Measurements from ENCODE around the gene ATAD3C. TPM values are rescaled to one million over a fixed set of nuclear protein-coding genes. Genes with fewer than 3 reads are reported as not detected.

Gene ATAD3C
- total and polyA plus RNA-seq, 2 of the 8 experiments (the other 6 are each of a cell fraction or from before 2014, with no cell fraction given): 2.0 to 2.7 TPM

- peak overlapping the region; percentile 92; the same call in 1 of the 2 replicates for H2AK5ac ChIP-seq (ENCODE audit: low read depth, low read length)
- H3K36me3 ChIP-seq (ENCODE audit: control insufficient read depth in 2 of 4, insufficient read depth in 4 of 4, low read length in 3 of 4): no peaks in the 10 kb centered on the region
- CTCF ChIA-PET (ENCODE audit: partially characterized antibody): interaction anchor here (0.9 to 1.6 kb wide), 5 partner anchors 10 to 20 kb away, joined by 3 to 5 read pairs (median 3); no protein-coding TSS in a partner anchor
These were observed 30.8 kb upstream of the ATAD3C start for GRCh38 chr1:1418464-1419362.

More at GRCh38 chr1:1418464-1419362, 30.8 kb upstream of the ATAD3C start:
- no peak for TF ChIP-seq SIX5 (IDR thresholded peaks at IDR 0.05; ENCODE audit: low read depth, low read length)
- peak overlapping the region; percentile 89 for H4K91ac ChIP-seq (replicated peaks; ENCODE audit: insufficient read length, low read length)
- DNase-seq (ENCODE audit: low read depth in 1 of 2, low spot score in 2 of 2) (no peak), FAIRE-seq (no peak)
- H3K56ac ChIP-seq (replicated peaks; ENCODE audit: insufficient read length, low read depth, low read length): no peak overlapping the region
- H3K4me1 ChIP-seq (replicated peaks in 1 of 4; ENCODE audit: control insufficient read depth in 3 of 4, insufficient read depth in 4 of 4, low read length in 3 of 4): peaks cover 0 to 29% (median 23%) of the 10 kb centered on the region in 4 experiments; a peak in 6 of 7 replicates
- H3K4me3 ChIP-seq (ENCODE audit: extremely low read depth in 1 of 4, insufficient read depth in 2 of 4, low read depth in 3 of 4, low read length in 4 of 4): no peak overlapping the region
- peak overlapping the region; percentile 43 for H2BK120ac ChIP-seq (replicated peaks; ENCODE audit: low read depth, low read length)
- H3K79me1 ChIP-seq (ENCODE audit: low read depth, low read length): no peaks in the 10 kb centered on the region
- H2BK5ac ChIP-seq (ENCODE audit: low read depth, low read length): peak overlapping the region; percentile 71; the same call in 1 of the 2 replicates
- POLR2A ChIA-PET (ENCODE audit: partially characterized antibody): interaction anchor here (0.7 to 1.7 kb wide), 9 partner anchors 8 to 84 kb away, joined by 3 to 6 read pairs (median 3); partner anchors contain the start of gene VWA1
- no peak overlapping the region for H3K23ac ChIP-seq (ENCODE audit: insufficient read length)
- H4K8ac ChIP-seq (ENCODE audit: extremely low read depth, insufficient read depth, low read length): peak overlapping the region; percentile 14
- no peak overlapping the region; the same call in 1 of the 2 replicates for H3K18ac ChIP-seq (ENCODE audit: extremely low read depth, low read length)
- peak overlapping the region; percentile 100; the same call in 1 of the 2 replicates for H2BK15ac ChIP-seq (ENCODE audit: low read length)
- no peak overlapping the region for H2BK20ac ChIP-seq (ENCODE audit: low read length)
- H4K20me1 ChIP-seq (replicated peaks in 1 of 2; ENCODE audit: control insufficient read depth in 1 of 2, insufficient read depth in 2 of 2, low read length in 2 of 2): no peaks in the 10 kb centered on the region
- no peak overlapping the region for H3K27ac ChIP-seq (ENCODE audit: low read depth, low read length)
- no peaks in the 10 kb centered on the region for H3K79me2 ChIP-seq (ENCODE audit: control insufficient read depth in 1 of 2, insufficient read depth in 2 of 2, low read length in 2 of 2)
- H3K27me3 ChIP-seq (replicated peaks in 1 of 4; ENCODE audit: control insufficient read depth in 3 of 4, extremely low read depth in 1 of 4, insufficient read depth in 3 of 4, low read length in 3 of 4): no peaks in the 10 kb centered on the region; a peak in 2 of 7 replicates
- H2BK12ac ChIP-seq (ENCODE audit: low read depth, low read length): peak overlapping the region; percentile 90; the same call in 1 of the 2 replicates
- H3K4me2 ChIP-seq (ENCODE audit: insufficient read depth in 1 of 2, low read depth in 2 of 2, low read length in 2 of 2): 0 out of 4 replicates have a peak overlapping the region, but pooled peaks have one; percentile 44 to 65
- no peak overlapping the region for H2AFZ ChIP-seq (ENCODE audit: low read length)
- H4K5ac ChIP-seq (ENCODE audit: insufficient read length, low read depth, low read length): peak overlapping the region; percentile 57
- H3K4ac ChIP-seq (replicated peaks; ENCODE audit: insufficient read length, low read depth, low read length): peak overlapping the region; percentile 38
- H3K23me2 ChIP-seq (ENCODE audit: low read depth, low read length): peaks cover 6% of the 10 kb centered on the region; the same call in 1 of the 2 replicates
- H3K9ac ChIP-seq (replicated peaks in 1 of 4; ENCODE audit: extremely low read depth in 1 of 4, low read depth in 3 of 4, low read length in 3 of 4): no peak overlapping the region
- no peaks in the 10 kb centered on the region for H3K9me3 ChIP-seq (ENCODE audit: insufficient read depth in 2 of 2, low read depth in 1 of 2, low read length in 1 of 2)
- H3K14ac ChIP-seq (ENCODE audit: insufficient read length): no peak overlapping the region
- whole genome bisulfite sequencing, 2 experiments (ENCODE audit: extremely low coverage in 1 of 2, insufficient coverage in 1 of 2, insufficient read length in 1 of 2, insufficient replicate concordance in 2 of 2, low coverage in 1 of 2, low lambda C conversion rate in 2 of 2, missing lambda C conversion rate in 1 of 2): 95% methylated on average over 20 of the region's 26 CpGs; no CpG with 5 or more reads in 1 of the 2 experiments

All from H1 (cell line).